ENCODE results near the gene BDKRB2. TPM values are rescaled to one million over a fixed set of nuclear protein-coding genes. Genes with fewer than 3 reads are reported as not detected.

BDKRB2 gene
- total RNA-seq, 1 donor from 2014 or later, result 23.3 TPM

DNA sequence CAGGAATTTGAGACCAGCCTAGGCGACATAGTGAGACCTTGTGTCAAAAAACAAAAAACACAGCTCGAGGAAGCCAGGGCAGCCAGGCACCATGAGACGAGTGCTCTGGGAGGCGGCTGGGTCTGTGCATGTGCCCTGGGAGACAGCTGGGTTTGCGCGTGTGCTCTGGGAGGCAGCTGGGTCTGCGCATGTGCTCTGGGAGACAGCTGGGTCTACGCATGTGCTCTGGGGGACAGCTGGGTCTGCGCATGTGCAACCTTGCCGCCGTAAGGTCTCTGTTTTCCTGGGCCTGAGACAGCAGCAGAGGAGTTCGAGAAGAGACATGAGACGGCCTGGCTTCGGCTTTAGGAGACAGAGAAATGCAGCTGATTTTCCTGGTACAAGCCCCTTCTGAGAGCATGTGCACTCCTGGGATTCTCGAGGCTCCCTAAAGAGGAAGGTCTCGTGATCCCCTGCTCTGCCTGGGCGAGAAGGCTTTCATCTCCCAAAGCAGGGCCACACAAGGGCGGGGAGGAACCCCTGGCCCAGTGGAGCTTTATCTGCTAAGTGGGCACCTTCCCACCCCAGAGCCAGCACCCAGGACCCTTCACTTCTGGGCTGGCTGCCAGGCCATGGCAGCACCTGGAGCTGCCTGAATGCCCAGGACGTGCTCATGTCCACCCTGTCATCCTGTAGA, 47.8 kb downstream of the BDKRB2 start:
- Histone ChIP-seq H3K27me3 (no peaks in the 10 kb centered on the region), H3K36me3 (no peaks in the 10 kb centered on the region), H3K4me1 (peaks cover 35% of the 10 kb centered on the region), H3K27ac (peak overlapping the region; percentile 57), H3K9me3 (no peaks in the 10 kb centered on the region), H3K4me3 (no peak overlapping the region)
- TF ChIP-seq, protein P1, sequence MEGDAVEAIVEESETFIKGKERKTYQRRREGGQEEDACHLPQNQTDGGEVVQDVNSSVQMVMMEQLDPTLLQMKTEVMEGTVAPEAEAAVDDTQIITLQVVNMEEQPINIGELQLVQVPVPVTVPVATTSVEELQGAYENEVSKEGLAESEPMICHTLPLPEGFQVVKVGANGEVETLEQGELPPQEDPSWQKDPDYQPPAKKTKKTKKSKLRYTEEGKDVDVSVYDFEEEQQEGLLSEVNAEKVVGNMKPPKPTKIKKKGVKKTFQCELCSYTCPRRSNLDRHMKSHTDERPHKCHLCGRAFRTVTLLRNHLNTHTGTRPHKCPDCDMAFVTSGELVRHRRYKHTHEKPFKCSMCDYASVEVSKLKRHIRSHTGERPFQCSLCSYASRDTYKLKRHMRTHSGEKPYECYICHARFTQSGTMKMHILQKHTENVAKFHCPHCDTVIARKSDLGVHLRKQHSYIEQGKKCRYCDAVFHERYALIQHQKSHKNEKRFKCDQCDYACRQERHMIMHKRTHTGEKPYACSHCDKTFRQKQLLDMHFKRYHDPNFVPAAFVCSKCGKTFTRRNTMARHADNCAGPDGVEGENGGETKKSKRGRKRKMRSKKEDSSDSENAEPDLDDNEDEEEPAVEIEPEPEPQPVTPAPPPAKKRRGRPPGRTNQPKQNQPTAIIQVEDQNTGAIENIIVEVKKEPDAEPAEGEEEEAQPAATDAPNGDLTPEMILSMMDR (IDR thresholded peaks at IDR 0.05), result no peak
- no peak for TF ChIP-seq POLR2A (IDR thresholded peaks at IDR 0.05)
- no peak for TF ChIP-seq POLR2AphosphoS5 (IDR thresholded peaks at IDR 0.05; ENCODE audit: insufficient read depth in 1 of 2, low read depth in 1 of 2)
- no peak for DNase-seq (ENCODE audit: extremely low spot score in 2 of 2)
- intact Hi-C loops (cut with DNase I), result no loop called here

GRCh38 chr14:96252999-96253539, 48.4 kb downstream of the BDKRB2 start:
- Histone ChIP-seq H3K27me3 (no peaks in the 10 kb centered on the region), H3K4me3 (no peak overlapping the region), H3K27ac (peak overlapping the region; percentile 57), H3K4me1 (peaks cover 29% of the 10 kb centered on the region), H3K36me3 (no peaks in the 10 kb centered on the region), H3K9me3 (no peaks in the 10 kb centered on the region)
- no peak for TF ChIP-seq POLR2AphosphoS5 (IDR thresholded peaks at IDR 0.05; ENCODE audit: insufficient read depth in 1 of 2, low read depth in 1 of 2)
- no peak for TF ChIP-seq POLR2A (IDR thresholded peaks at IDR 0.05)
- TF ChIP-seq, protein P1 (IDR thresholded peaks at IDR 0.05), result no peak
- intact Hi-C loops (cut with DNase I), result no loop called here
- DNase-seq (ENCODE audit: extremely low spot score in 2 of 2), result no peak

GRCh38 chr14:96254687-96255086, 50.0 kb downstream of the BDKRB2 start:
- Histone ChIP-seq H3K4me3 (no peak overlapping the region), H3K9me3 (no peaks in the 10 kb centered on the region), H3K36me3 (no peaks in the 10 kb centered on the region), H3K27me3 (no peaks in the 10 kb centered on the region), H3K27ac (peak overlapping the region; percentile 75), H3K4me1 (peaks cover 20% of the 10 kb centered on the region)
- TF ChIP-seq, protein P1 (IDR thresholded peaks at IDR 0.05), result no peak
- TF ChIP-seq POLR2A (IDR thresholded peaks at IDR 0.05) (no peak), POLR2AphosphoS5 (IDR thresholded peaks at IDR 0.05; ENCODE audit: insufficient read depth in 1 of 2, low read depth in 1 of 2) (no peak)
- DNase-seq (ENCODE audit: extremely low spot score in 2 of 2), result no peak
- intact Hi-C loops (cut with DNase I), result no loop called here

DNA sequence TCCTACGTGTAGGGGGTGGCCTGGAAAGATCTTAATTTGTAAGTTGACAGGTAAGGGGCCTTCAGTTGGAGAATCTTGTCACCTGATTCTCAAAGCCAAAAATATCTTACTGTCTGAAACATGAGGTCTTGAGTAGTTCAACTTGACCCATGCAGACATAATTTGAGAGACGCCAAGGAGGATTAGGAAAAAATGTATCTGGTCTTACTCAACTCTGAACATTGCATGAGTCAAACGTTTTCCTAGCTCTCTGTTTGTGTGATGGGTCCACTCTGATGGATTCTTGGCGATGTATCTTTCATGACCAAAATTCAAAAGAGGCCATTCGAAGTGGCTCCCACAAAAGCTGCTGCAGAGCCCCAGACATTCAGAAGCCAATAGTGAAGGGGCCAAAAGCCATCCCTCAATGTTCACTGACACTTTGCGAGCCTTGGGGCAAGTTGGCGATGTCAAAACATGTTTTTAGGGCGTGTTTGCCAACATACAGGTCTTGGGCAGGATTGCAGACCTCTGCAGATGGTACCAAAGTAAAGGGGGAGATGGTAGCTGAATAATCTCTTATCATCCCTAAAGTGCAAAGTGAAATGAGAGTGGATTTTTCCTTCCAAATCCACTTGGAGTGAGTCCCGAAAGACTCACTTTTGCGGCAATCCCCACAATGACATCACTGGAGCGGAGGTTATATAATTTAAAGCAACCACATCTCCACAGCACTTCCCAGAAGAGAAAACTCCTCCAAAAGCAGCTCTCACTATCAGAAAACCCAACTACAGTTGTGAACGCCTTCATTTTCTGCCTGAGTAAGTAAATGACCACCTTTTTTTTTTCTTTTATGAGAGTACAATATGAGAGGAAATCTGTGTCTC, 51.1 kb downstream of the BDKRB2 start, which contains the start of gene BDKRB1:
BDKRB1 (plus strand) TSS at position 710 of the 866 bp plus-strand sequence. CDS start 7,473 bp downstream, outside the sequence.
- H3K27me3 ChIP-seq, result no peaks in the 10 kb centered on the region
- H3K9me3 ChIP-seq, result no peaks in the 10 kb centered on the region
- intact Hi-C loops (cut with DNase I), result no loop called here
- TF ChIP-seq POLR2AphosphoS5 (IDR thresholded peaks at IDR 0.05; ENCODE audit: insufficient read depth in 1 of 2, low read depth in 1 of 2), result peak in 1 of 2 donors; percentile 11
- TF ChIP-seq POLR2A (IDR thresholded peaks at IDR 0.05), result no peak
- TF ChIP-seq, protein P1 (IDR thresholded peaks at IDR 0.05), result no peak
- H3K27ac ChIP-seq, result peak within 1 kb of the TSS; percentile 75
- DNase-seq (ENCODE audit: extremely low spot score in 2 of 2), result no peak
- no peaks in the 10 kb centered on the region for H3K36me3 ChIP-seq
- no peak within 1 kb of the TSS for H3K4me3 ChIP-seq
- peaks cover 20% of the 10 kb centered on the region for H3K4me1 ChIP-seq

Data from vagina (tissue), 2 donors.